Esophagus muscularis mucosa (tissue), 4 donors: ENCODE data around the gene DZANK1. TPM values are rescaled to one million over a fixed set of nuclear protein-coding genes. Genes with fewer than 3 reads are reported as not detected.

Source experiments
- DNase-seq: peaks from one replicate; pipeline ENCODE4 v3.0.0-alpha.2; 2017; ENCODE audit errors: extremely low spot score
- H3K27ac ChIP-seq, 4 donors: fragments of 200-600 bp; sonication (generic); replicated peaks in 1 of 4; 1 replicate in 3 of 4; 2 replicates in 1 of 4; pipeline ENCODE4 v1.5.1; 2016 to 2019; ENCODE audit warnings: mild to moderate bottlenecking in 1 of 4
- H3K27me3 ChIP-seq, 4 donors: fragments of 200-600 bp; sonication (generic); one replicate each; pipeline versions ENCODE4 v1.5.1 to v1.6.0; 2016 to 2019
- H3K36me3 ChIP-seq, 4 donors: fragments of 200-600 bp; sonication (generic); one replicate each; pipeline ENCODE4 v1.5.1; 2016 to 2019
- H3K4me1 ChIP-seq, 4 donors: fragments of 200-600 bp; sonication (generic); one replicate each; pipeline ENCODE4 v1.5.1; 2016 to 2019
- H3K4me3 ChIP-seq, 4 donors: fragments of 200-600 bp; sonication (generic); 1 replicate in 2 of 4; 2 replicates in 2 of 4; pipeline ENCODE4 v1.5.1; 2016 to 2019; ENCODE audit warnings: mild to moderate bottlenecking in 4 of 4, moderate library complexity in 1 of 4
- H3K9me3 ChIP-seq, 4 donors: fragments of 200-600 bp; sonication (generic); 1 replicate in 3 of 4; 2 replicates in 1 of 4; pipeline ENCODE4 v1.5.1; 2016 to 2019
- CTCF ChIP-seq, 3 experiments: fragments of 200-600 bp in 2 of 3; fragments of 450-650 bp in 1 of 3; sonication (generic) in 2 of 3; IDR thresholded peaks; one replicate each; pipeline ENCODE4 v1.5.1; 2017 to 2019; ENCODE audit warnings: antibody characterized with exemption in 3 of 3, mild to moderate bottlenecking in 2 of 3, moderate library complexity in 1 of 3
- EP300 ChIP-seq: sonication (generic); formaldehyde crosslinking; IDR thresholded peaks from one replicate; pipeline ENCODE4 v1.6.1; 2017; ENCODE audit warnings: antibody characterized with exemption
- POLR2A ChIP-seq: fragments of 450-650 bp; IDR thresholded peaks from one replicate; pipeline ENCODE4 v1.6.1; 2017; ENCODE audit warnings: antibody characterized with exemption, moderate library complexity, mild to moderate bottlenecking, low read depth
- POLR2AphosphoS5 ChIP-seq, 2 donors: sonication (generic); formaldehyde crosslinking; IDR thresholded peaks; one replicate each; pipeline ENCODE4 v1.6.1; 2017; ENCODE audit warnings: antibody characterized with exemption in 2 of 2
- WGBS: methylation state at CpG from one replicate; pipeline ENCODE4 v1.1.5; 2018; 5-methylcytosine and 5-hydroxymethylcytosine counted together
- intact Hi-C: fragments of 100-400 bp; cut with DNase I; formaldehyde crosslinking; loops from one replicate; pipeline ENCODE4 v1.15.1; 2023
- total RNA-seq, 4 donors: library from RNA; depleted of rRNA; stranded (reverse); fragments of >200 nt; gene quantifications; one replicate each; pipeline versions ENCODE4 v1.1.0 to v1.2.1, GENCODE V29; 2016

DZANK1 gene
- total RNA-seq, 4 donors from 2014 or later = 1.3 to 2.1 (median 1.4) TPM

GRCh38 chr20:18431206-18431605 lies 35.6 kb downstream of the DZANK1 start:
- TF ChIP-seq EP300 (no peak), CTCF (IDR thresholded peaks at IDR 0.05) (no peak), POLR2AphosphoS5 (IDR thresholded peaks at IDR 0.05) (no peak), POLR2A (no peak)
- no peak for DNase-seq
- intact Hi-C loops = no loop called here
- Histone ChIP-seq H3K4me3 (no peak overlapping the region), H3K27me3 (no peaks in the 10 kb centered on the region), H3K27ac (no peak overlapping the region), H3K9me3 (no peaks in the 10 kb centered on the region), H3K4me1 (peaks cover 3 to 10% (median 8%) of the 10 kb centered on the region in 4 donors), H3K36me3 (peaks cover 0 to 7% (median 2%) of the 10 kb centered on the region in 4 donors)
- WGBS = 83% methylated on average over 6 of the region's 6 CpGs

GRCh38 chr20:18430172-18430826 lies 36.5 kb downstream of the DZANK1 start:
- H3K4me1 ChIP-seq = peaks cover 3 to 10% (median 8%) of the 10 kb centered on the region in 4 donors
- no peaks in the 10 kb centered on the region for H3K9me3 ChIP-seq
- DNase-seq = no peak
- no peak overlapping the region for H3K4me3 ChIP-seq
- H3K36me3 ChIP-seq = peaks cover 0 to 12% (median 5%) of the 10 kb centered on the region in 4 donors
- no peaks in the 10 kb centered on the region for H3K27me3 ChIP-seq
- intact Hi-C loops = no loop called here
- no peak overlapping the region for H3K27ac ChIP-seq
- TF ChIP-seq CTCF (IDR thresholded peaks at IDR 0.05) (no peak), POLR2A (no peak), EP300 (no peak), POLR2AphosphoS5 (IDR thresholded peaks at IDR 0.05) (no peak)
- WGBS = 93% methylated on average over 9 of the region's 9 CpGs

GRCh38 chr20:18428490-18429173 lies 38.2 kb downstream of the DZANK1 start:
- 56% methylated on average over 3 of the region's 3 CpGs for WGBS
- H3K27ac ChIP-seq = no peak overlapping the region
- TF ChIP-seq EP300 (no peak), POLR2A (no peak), CTCF (IDR thresholded peaks at IDR 0.05) (no peak), POLR2AphosphoS5 (IDR thresholded peaks at IDR 0.05) (no peak)
- H3K36me3 ChIP-seq = peaks cover 0 to 12% (median 5%) of the 10 kb centered on the region in 4 donors
- no peak for DNase-seq
- intact Hi-C loops = no loop called here
- peaks cover 3 to 10% (median 8%) of the 10 kb centered on the region in 4 donors for H3K4me1 ChIP-seq
- no peaks in the 10 kb centered on the region for H3K9me3 ChIP-seq
- no peak overlapping the region for H3K4me3 ChIP-seq
- no peaks in the 10 kb centered on the region for H3K27me3 ChIP-seq

GRCh38 chr20:18427214-18427613 lies 39.6 kb downstream of the DZANK1 start:
- Histone ChIP-seq H3K4me3 (no peak overlapping the region), H3K27ac (no peak overlapping the region), H3K4me1 (peaks cover 3 to 10% (median 8%) of the 10 kb centered on the region in 4 donors), H3K36me3 (peaks cover 0 to 8% (median 2%) of the 10 kb centered on the region in 4 donors), H3K9me3 (no peaks in the 10 kb centered on the region), H3K27me3 (no peaks in the 10 kb centered on the region)
- DNase-seq = no peak
- intact Hi-C loops = no loop called here
- TF ChIP-seq POLR2AphosphoS5 (IDR thresholded peaks at IDR 0.05) (no peak), EP300 (no peak), CTCF (IDR thresholded peaks at IDR 0.05) (no peak)
- WGBS = 89% methylated on average over 2 of the region's 2 CpGs
